ENCODE measurements around the gene CECR2.

Gene CECR2

GRCh38 chr22:17380359-17381087 is 11.3 kb downstream of the CECR2 start:
- DNase-seq = no peak
- Histone ChIP-seq H3K4me3 (no peak overlapping the region), H3K27ac (no peak overlapping the region), H3K9me3 (peaks cover 0 to 12% (median 9%) of the 10 kb centered on the region in 3 donors), H3K27me3 (peaks cover 0 to 23% of the 10 kb centered on the region in 2 donors), H3K4me1 (no peaks in the 10 kb centered on the region), H3K36me3 (no peaks in the 10 kb centered on the region)
- no peak for TF ChIP-seq CTCF (IDR thresholded peaks at IDR 0.05)
- intact Hi-C loops (cut with DNase I; ENCODE audit: low total_unique reads) = no loop called here

- intact Hi-C loops (cut with DNase I; ENCODE audit: low total_unique reads) = no loop called here
- TF ChIP-seq CTCF (IDR thresholded peaks at IDR 0.05) = no peak
- DNase-seq = no peak
- Histone ChIP-seq H3K9me3 (peaks cover 0 to 14% (median 9%) of the 10 kb centered on the region in 3 donors), H3K27me3 (peaks cover 0 to 17% of the 10 kb centered on the region in 2 donors), H3K4me3 (no peak overlapping the region), H3K27ac (no peak overlapping the region), H3K4me1 (no peaks in the 10 kb centered on the region), H3K36me3 (no peaks in the 10 kb centered on the region)
These were observed 12.1 kb downstream of the CECR2 start for GRCh38 chr22:17381192-17381913.

GRCh38 chr22:17384612-17385330 is 15.5 kb downstream of the CECR2 start:
- peaks cover 0 to 3% of the 10 kb centered on the region in 2 donors for H3K27me3 ChIP-seq
- no peaks in the 10 kb centered on the region for H3K36me3 ChIP-seq
- intact Hi-C loops (cut with DNase I; ENCODE audit: low total_unique reads) = no loop called here
- no peak overlapping the region for H3K27ac ChIP-seq
- no peaks in the 10 kb centered on the region for H3K4me1 ChIP-seq
- no peak for TF ChIP-seq CTCF (IDR thresholded peaks at IDR 0.05)
- peaks cover 0 to 14% (median 9%) of the 10 kb centered on the region in 3 donors for H3K9me3 ChIP-seq
- no peak for DNase-seq
- H3K4me3 ChIP-seq = no peak overlapping the region

DNA sequence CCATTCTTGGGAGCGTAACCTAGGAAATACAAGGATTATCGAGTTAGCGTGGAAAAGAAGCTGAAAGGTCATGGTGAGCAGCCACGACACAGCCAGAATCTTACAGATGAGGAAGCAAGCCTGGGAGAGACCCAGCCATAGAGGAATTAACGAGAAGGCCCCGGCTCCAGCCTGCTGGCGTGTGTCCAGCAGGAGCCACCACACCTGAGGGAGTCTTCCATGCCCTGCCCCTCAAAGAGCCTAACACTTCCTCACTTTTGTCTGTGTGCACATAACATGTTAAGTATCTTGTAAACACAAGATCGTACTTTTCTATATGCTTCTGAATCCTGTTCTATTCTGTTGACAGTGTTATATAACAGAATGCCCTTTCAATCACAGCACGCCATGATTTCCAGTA is 18.1 kb downstream of the CECR2 start:
- no peak overlapping the region for H3K4me3 ChIP-seq
- no peaks in the 10 kb centered on the region for H3K4me1 ChIP-seq
- no peak for DNase-seq
- intact Hi-C loops (cut with DNase I; ENCODE audit: low total_unique reads) = no loop called here
- H3K36me3 ChIP-seq = no peaks in the 10 kb centered on the region
- TF ChIP-seq CTCF (IDR thresholded peaks at IDR 0.05) = no peak
- H3K27me3 ChIP-seq = no peaks in the 10 kb centered on the region
- H3K9me3 ChIP-seq = peaks cover 0 to 14% (median 9%) of the 10 kb centered on the region in 3 donors
- no peak overlapping the region for H3K27ac ChIP-seq

DNA sequence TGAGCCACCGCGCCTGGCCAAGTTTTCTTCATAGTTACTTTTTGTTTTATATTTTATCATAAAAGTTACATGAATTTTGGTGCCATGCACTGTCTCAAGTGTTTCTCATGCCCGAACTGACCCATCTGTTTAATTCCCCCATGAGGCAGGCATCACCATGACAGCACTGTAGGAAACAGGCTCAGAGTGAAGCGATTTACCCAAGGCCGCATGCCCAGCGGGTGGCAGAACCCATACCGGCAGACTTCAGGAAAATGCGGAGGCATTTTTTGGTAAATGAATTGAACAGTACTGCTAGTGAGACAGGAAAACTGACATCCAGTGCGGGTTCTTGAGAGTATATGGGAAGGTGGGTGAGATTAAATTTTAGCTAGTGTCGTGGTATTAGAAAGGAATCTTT is 19.0 kb downstream of the CECR2 start:
- intact Hi-C loops (cut with DNase I; ENCODE audit: low total_unique reads) = no loop called here

More for the DNA sequence above, 19.0 kb downstream of the CECR2 start:
- Histone ChIP-seq H3K4me1 (no peaks in the 10 kb centered on the region), H3K27ac (no peak overlapping the region), H3K4me3 (no peak overlapping the region), H3K9me3 (peaks cover 0 to 14% (median 9%) of the 10 kb centered on the region in 3 donors), H3K36me3 (no peaks in the 10 kb centered on the region), H3K27me3 (no peaks in the 10 kb centered on the region)
- TF ChIP-seq CTCF (IDR thresholded peaks at IDR 0.05) = no peak
- no peak for DNase-seq

Measured in tibial artery (tissue), 4 donors.